Measurements from ENCODE around the gene MCC.

The MCC gene

DNA sequence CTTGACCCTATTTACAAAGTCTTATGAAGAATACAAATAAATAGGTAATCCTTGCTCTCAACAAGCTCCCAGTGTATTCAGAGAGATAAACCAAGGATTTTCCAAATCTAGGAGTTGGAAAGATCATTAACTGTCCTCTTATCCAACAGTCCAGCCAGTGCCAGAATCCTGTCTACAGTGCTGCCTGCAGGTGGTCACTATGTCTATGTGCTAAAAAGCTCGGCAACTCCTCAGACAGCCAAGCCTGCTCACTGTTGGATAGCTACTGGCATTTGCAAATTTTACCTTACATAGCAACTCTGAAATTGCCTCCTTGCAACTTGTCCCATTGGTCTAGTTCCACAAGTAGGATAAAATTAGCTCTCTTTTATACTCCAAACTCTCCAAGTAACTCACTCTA is 324.2 kb downstream of the MCC start:
- no peak for DNase-seq

GRCh38 chr5:113163328-113163727 is 324.9 kb downstream of the MCC start:
- DNase-seq: no peak

DNA sequence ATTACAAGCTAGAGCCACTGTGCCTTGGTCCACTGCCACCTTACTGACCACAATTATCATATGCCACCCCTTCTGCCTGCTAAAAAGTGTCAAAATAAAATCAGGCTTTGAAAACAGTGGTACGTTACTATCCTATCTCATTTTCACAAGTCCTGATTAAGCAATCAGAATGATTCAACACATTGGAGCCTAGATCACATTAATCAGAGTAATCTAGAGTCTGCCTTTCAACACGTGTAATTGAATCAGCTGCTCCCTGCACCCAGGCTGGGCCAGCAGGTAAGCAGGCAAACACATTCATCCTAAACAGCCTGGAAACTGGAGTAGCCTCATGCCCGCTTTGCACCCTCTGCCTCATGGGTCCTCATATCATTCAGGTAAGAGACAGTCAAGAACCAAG is 325.5 kb downstream of the MCC start:
- no peak for DNase-seq

DNA sequence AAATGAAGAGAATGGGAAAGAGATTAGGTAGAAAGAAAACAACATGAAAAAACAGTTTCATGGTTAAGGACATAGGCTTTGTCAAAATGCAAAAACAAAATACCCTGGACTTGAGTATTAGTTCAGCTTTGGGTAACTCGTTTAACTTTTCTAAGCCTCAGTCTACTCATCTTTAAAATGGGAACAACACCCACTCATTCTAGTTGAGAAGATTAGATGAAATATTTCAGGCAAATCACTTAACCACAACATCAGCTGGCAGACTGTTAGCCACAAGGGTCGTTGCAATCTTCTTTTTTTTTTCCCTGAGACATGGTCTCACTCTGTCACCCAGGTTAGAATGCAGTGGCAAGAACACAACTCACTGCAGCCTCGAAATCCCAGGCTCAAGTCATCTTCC is 326.0 kb downstream of the MCC start:
- no peak for DNase-seq

- no peak for DNase-seq
Measured at GRCh38 chr5:113161806-113162205, 326.4 kb downstream of the MCC start.

- DNase-seq: no peak
Measured at GRCh38 chr5:113157886-113158285, 330.4 kb downstream of the MCC start.

- no peak for DNase-seq
Measured at GRCh38 chr5:113156271-113156877, 331.9 kb downstream of the MCC start.

DNA sequence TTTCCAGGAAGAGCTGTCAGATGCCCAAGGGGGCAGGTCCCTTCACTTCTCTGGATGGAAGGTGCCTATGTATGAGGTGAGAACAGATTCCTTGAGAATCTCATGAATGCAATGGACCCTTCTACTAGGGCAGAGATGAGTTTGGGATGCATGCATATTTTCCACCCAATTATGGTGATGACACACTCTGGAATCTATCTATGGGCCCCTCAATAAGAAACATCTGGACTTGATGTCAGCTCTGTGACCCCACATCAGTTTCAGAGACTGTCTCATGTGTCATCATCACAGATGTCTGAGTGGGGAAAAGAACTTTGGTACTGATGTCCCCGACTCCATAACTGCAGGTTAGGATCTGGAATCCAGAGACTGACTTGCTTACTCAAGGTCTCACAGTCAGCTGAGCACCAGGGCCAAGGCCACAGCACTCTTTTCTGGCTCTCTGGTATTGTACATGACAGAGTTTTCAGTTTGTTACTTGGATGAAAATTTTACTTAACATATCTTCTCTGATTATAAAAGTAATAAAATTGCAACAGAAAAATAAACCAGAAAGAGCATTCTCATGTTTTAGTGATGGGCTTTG is 334.6 kb downstream of the MCC start:
- DNase-seq: no peak

- no peak for DNase-seq
Measured at GRCh38 chr5:113152380-113152740, 335.9 kb downstream of the MCC start.

- DNase-seq: no peak
Measured at GRCh38 chr5:113151641-113152379, 336.4 kb downstream of the MCC start.

GRCh38 chr5:113150821-113151220 is 337.4 kb downstream of the MCC start:
- no peak for DNase-seq

DNA sequence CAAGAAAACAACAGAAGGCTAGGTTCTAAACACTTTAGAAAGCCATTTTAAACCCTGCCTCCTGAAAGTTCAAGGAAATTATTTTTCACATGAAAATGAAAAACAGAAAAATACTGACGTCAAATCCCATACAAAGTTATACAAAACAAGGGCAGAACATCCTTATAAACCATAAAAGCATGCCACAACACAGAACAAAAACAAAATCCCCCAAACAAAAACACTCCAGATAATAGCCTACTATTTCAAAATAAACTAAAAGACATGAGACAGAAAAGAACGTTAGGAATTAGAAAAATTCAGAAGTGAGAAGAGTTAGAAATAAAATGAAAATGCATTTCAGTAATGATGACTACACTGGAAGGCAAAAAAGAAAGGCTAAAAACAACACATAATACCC is 338.0 kb downstream of the MCC start:
- DNase-seq: no peak

- no peak for DNase-seq
Measured at GRCh38 chr5:113147537-113147936, 340.7 kb downstream of the MCC start.

GRCh38 chr5:113147101-113147508 is 341.1 kb downstream of the MCC start:
- DNase-seq: no peak

GRCh38 chr5:113145757-113146387 is 342.4 kb downstream of the MCC start:
- no peak for DNase-seq

DNA sequence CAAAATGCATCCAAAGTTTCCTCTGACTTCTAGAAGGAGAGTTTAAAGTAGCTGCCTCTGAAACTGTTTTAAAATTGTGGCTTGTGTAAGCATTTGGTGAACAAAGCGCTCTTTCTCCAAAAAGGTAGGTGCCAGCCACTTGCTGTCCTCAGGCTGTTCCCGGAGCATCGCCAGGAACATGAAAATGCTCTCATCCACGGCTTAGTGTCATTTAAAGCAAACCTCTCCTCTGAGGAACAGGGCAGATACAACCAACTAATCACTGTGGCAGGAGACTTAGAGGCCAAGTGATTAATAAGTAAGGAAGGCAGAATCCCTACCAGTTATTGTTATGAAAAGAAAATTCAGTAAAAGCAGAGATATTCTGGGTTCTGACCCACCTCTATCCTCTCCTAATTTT is 346.1 kb downstream of the MCC start:
- no peak for DNase-seq

DNA sequence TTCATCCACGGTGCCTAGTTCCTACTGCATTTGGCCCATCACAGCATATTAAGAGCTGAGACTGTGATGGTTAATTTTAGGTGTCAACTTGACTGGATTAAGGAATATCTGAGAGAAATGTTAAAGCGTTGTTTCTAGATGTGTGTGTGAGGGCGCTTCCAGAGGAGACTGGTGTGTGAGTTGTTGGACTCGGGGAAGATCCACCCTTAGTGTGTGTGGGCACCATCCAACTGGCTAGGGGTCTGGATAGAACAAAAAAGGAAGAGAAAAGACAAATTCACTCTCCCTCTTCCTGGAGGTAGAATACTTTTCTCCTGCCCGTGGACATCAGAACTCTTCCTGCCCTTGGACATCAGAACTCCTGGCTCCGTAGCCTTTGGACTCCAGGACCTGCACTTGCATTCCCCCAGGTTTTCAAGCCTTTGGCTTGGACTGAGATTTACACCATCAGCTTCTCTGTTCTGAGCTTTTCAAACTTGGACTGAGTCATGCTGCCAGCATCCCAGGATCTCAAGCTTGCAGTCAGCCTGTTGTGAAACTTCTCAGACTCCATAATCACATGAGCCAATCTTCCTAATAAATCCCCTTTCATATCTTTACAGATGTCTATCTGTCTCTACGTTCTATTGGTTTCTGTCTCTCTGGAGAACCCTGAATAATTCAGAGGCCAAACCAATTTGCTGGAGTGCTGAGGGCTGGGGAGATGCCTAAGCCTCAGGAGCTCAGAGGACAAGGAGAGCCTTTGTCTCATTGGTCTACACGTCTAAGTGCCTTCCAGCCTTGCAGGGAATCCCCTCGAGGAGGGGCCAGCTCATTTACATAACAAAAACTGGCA is 347.2 kb downstream of the MCC start:
- DNase-seq: no peak

DNA sequence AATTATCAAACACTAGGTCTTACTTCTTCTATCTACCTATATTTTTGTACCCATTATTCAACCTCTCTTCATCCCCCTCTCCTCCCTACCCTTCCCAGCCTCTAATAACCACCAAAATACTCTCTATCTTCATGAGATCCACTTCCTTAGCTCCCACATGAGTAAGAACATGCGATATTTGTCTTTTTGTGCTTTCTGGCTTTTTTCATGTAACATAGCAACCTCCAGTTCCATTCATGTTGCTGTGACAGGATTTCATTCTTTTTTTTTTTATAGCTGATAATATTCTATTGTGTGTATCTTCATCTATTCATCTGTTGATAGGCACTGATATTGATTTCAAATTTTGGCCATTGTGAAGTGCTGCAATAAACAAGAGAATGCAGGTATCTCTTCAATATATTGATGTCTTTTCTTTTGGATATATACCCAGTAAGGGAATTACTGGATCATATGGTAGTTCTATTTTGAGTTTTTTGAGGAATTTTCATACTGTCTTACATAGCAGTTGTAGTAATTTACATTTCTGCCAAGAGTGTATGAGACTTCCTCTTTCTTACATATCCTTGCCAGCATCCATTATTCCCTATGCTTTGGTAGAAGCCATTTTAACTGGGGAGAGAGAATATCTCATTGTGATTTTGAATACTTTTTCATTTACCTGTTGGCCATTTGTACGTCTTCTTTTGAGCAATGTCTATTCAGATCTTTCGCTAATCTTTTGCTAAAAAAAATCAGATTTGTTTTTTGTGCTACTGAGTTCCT is 354.9 kb downstream of the MCC start:
- DNase-seq: no peak

- DNase-seq: no peak
Measured at GRCh38 chr5:113132564-113132963, 355.7 kb downstream of the MCC start.

DNA sequence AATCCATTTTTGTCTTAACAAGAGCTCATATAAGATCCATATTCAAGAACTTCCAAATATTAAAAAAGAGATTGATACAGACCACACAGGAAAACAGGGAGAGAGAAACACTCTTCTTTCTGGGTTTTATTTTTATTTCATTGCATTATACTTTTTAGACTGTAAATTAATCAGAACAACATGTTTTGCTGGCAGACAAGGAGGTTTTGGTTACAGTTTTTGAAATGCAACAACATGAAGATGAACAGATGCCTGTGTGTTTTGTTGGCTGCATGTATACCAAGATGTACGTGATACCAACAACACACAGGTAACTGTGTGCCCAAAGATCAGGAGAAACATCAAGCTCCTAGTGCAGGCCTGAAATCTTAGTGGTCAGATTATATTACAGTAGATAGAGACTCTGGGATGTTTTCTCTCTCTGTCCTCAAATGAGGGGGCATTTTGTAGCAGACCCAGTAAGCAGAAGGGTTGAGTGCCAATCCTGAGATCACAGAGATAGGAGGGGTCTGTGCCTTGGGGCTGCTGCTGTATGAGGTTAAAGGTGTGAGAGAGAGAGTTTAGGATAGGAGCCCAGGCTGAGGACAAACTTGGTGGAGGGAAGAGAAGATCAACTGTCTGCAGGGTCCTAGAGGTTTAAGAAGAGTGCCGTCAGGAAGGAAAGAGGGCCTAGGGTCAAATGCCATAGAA is 359.5 kb downstream of the MCC start:
- no peak for DNase-seq

DNA sequence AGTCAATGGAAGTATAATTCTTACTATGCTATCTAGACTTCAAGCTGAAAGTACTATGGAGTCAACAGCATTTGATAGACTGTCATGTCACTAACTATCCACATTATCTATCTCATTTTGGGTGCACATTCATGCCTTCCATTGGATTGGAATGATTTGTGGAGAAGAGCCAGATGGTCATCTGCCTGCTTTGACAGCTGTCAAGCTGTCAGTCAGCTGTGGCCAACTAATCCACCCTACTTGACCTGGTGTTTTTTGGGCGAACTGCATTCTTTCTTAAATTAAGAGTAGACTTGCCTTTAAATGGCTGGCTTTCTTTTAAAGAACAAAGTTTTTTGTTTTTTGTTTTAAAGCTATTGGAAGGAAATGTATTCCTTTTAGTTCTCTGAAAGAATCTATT is 360.2 kb downstream of the MCC start:
- DNase-seq: no peak

- no peak for DNase-seq
Measured at GRCh38 chr5:113127021-113127420, 361.2 kb downstream of the MCC start.
